GM12892 (cell line): ENCODE data around the gene C12orf76.
"Not testable (repeated sequence)": the region's sequence is repeated elsewhere in the genome, so short reads cannot be mapped to it uniquely, and the experiment has no call there.

Experiments used
- DNase-seq: peaks from one replicate; pipeline ENCODE4 v3.0.0; 2011; ENCODE audit not compliant: insufficient read length
- FAIRE-seq: peaks from 2 replicates; lab custom pipeline; 2011; peaks lifted over from hg19 to GRCh38; lab: Jason Lieb, UNC
- POLR2A ChIP-seq: IDR thresholded peaks from 2 replicates; pipeline ENCODE4 v1.6.1; 2011; ENCODE audit warnings: low read depth, low read length, control low read depth
- POLR2AphosphoS5 ChIP-seq: IDR thresholded peaks from 2 replicates; pipeline ENCODE4 v1.6.1; 2011; ENCODE audit warnings: low read depth, low read length, control low read depth
- TAF1 ChIP-seq: IDR thresholded peaks from 2 replicates; pipeline ENCODE4 v1.6.1; 2011; ENCODE audit warnings: low read depth, mild to moderate bottlenecking, control low read depth, low read length, borderline replicate concordance

C12orf76 gene

GRCh38 chr12:110058875-110059615 is 10.7 kb upstream of the C12orf76 start:
- FAIRE-seq: no peak

DNA sequence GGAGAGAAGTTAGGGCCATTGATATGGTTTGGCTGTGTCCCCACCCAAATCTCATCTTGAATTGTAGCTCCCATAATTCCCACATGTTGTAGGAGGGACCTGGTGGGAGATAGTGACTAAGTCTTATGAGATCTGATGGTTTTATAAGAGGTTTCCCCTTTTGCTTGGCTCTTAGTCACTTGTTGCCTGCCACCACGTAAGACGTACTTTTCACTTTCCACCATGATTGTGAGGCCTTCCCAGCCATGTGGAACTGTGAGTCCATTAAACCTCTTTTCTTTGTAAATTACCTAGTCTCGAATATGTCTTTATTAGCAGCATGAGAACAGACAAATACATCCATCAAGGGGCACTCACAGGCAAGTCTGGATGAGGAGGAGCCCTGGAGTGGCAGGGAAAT is 8.3 kb upstream of the C12orf76 start:
- FAIRE-seq, DNase-seq: not testable (repeated sequence)

More at GRCh38 chr12:110058875-110059615, 10.7 kb upstream of the C12orf76 start:
- TF ChIP-seq POLR2AphosphoS5 (no peak), POLR2A (no peak), TAF1 (no peak)
- no peak for DNase-seq

GRCh38 chr12:110055375-110056352 is 7.3 kb upstream of the C12orf76 start:
- DNase-seq, FAIRE-seq: not testable (repeated sequence)

GRCh38 chr12:110050927-110051326 is 2.6 kb upstream of the C12orf76 start:
- FAIRE-seq (no peak), DNase-seq (no peak)

DNA sequence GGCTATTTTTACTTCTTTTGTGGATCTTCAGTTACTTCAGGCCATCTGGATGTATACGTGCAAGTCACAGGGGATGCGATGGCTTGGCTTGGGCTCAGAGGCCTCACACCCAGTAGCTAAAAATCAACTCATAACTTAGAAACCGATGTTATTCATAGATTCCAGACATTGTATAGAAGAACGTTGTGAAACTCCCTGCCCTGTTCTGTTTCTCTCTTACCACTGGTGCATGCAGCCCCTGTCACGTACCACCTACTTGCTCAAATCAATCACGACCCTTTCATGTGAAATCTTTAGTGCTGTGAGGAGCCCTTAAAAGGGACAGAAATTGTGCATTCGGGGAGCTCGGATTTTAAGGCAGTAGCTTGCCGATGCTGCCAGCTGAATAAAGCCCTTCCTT is 1.3 kb upstream of the C12orf76 start:
- not testable (repeated sequence) for FAIRE-seq, DNase-seq

More at GRCh38 chr12:110050927-110051326, 2.6 kb upstream of the C12orf76 start:
- no peak for TF ChIP-seq TAF1
- no peak for TF ChIP-seq POLR2AphosphoS5
- no peak for TF ChIP-seq POLR2A

- not testable (repeated sequence) for DNase-seq, FAIRE-seq
Measured at GRCh38 chr12:110049034-110049433, 712 bp upstream of the C12orf76 start.

GRCh38 chr12:110047297-110047940 is 903 bp downstream of the C12orf76 start:
- no peak for TF ChIP-seq POLR2AphosphoS5
- TF ChIP-seq TAF1: no peak
- TF ChIP-seq POLR2A: no peak

DNA sequence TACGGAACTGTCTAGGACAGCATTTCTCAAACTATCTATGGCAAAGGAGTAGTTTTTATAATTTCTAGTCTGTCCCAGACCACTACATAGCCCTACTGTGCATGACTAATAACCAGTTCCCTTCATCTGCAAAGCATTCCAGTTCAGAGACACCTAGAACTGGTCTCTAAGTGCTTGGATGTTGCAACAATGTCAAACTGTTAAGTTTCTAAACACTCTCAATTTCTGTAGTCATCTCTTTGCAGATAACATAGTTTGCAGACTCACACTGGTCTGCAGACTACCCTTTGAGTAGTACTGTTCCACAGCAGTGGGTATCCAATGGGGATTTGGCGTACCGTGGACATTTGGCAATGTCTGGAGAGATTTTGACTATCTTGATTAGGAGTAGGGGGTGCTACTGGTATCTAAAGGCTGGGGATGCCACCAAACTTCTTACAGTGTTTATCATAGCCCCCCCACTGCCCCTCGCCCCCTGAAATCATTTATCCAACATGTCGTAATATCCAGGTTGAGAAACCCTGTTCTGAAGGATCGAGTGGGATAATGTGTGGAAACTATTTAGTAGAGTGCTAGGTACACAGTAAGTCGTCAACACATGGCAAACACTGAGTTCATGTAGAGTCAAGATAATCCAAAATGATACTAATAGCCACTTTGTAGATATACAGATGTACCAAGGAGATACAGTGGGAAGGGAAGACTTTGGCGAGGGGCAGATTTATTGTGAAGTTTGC is 1.7 kb downstream of the C12orf76 start:
- DNase-seq: no peak
- no peak for TF ChIP-seq TAF1
- no peak for TF ChIP-seq POLR2AphosphoS5
- TF ChIP-seq POLR2A: no peak
- no peak for FAIRE-seq

More at GRCh38 chr12:110047297-110047940, 903 bp downstream of the C12orf76 start:
- DNase-seq (no peak), FAIRE-seq (no peak)

DNA sequence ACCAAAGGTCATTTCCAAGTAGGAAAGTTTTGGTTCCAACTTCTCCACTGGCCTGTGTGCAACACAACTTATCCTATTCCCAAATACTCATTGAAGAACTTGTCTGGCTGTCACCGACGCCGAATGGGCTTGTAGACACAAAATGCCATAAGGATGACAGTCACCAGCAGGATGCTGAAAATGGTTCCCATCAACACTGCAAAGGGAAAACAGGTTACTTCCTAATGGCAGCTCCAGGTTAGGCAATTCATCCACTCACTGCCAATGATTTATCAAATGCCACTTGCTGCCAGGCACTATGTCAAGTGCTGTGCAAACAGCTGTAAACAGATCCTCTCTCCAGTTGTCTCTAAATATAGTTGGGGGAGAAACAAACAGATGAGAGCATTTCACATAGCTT is 6.1 kb downstream of the C12orf76 start:
- no peak for DNase-seq
- TF ChIP-seq POLR2AphosphoS5 (no peak), TAF1 (no peak), POLR2A (no peak)
- no peak for FAIRE-seq

DNA sequence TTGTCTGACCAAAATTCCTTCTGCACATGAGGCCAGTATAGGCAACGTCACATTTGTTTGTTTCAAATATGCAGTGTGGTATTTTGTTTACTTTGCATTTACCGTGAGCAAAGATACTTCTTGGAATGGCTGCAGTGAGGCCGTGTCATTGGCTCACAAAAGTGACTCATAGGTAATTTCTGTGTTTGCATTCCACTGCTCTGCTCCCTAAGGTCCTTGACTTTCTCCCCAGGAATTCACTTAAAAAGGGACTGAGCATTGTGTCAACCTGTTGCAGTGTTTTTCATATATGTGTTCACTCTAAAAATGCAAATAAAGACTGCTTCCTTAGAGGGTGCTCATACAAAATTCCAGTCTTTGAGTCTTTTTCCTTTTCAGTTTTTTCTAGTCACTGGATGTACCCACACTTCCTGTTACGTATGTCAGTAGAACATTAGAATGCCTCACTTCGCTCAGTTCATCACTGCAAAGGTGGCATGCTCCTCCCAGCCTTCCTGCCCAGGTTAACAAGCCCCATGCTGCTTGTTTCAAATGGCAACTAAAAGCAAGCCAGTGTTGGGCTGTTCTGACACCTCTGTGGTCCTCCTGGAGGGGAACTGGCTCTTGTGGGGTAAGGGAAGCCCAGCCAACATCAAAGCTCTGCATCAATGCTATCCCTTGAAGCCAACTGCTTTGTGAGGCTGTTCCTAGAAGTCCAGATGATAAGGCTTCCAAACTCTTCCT is 9.1 kb downstream of the C12orf76 start:
- no peak for FAIRE-seq
- TF ChIP-seq POLR2AphosphoS5: no peak
- no peak for TF ChIP-seq TAF1
- TF ChIP-seq POLR2A: no peak
- no peak for DNase-seq

GRCh38 chr12:110038741-110039084 is 9.6 kb downstream of the C12orf76 start:
- no peak for DNase-seq
- TF ChIP-seq POLR2A (no peak), TAF1 (no peak), POLR2AphosphoS5 (no peak)
- FAIRE-seq: no peak
